KG1 (cell line): Measurements from ENCODE around the gene ATP13A3.

Experiments used
- DNase-seq: peaks from one replicate; lab custom pipeline; 2025; lab: John Stamatoyannopoulos, UW

The ATP13A3 gene

GRCh38 chr3:194392576-194392975 lies 94.2 kb downstream of the ATP13A3 start:
- no peak for DNase-seq

DNA sequence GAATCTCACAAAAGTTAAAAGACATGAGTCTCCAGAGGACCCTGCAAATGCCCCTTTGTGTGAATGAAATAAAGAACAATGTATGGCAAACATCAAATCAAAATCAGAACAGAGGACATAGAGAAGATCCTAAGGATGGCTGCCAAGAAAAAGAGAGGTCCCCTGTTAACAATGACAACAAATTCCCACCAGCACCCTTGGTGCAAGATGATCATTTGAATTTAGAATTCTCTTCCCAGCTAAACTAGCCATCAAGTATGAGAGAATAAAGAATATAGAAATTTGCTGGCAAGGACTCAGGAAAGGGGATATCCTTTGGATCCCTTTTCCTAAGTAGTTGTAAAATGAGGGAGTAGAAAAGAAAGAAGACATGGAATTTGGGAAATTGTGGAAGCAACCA lies 96.0 kb downstream of the ATP13A3 start:
- DNase-seq = no peak

GRCh38 chr3:194389269-194389668 lies 97.5 kb downstream of the ATP13A3 start:
- no peak for DNase-seq

GRCh38 chr3:194387926-194388418 lies 98.8 kb downstream of the ATP13A3 start:
- no peak for DNase-seq

- DNase-seq = no peak
Measured at GRCh38 chr3:194387276-194387675, 99.5 kb downstream of the ATP13A3 start.

GRCh38 chr3:194386648-194387047 lies 100.2 kb downstream of the ATP13A3 start:
- no peak for DNase-seq

DNA sequence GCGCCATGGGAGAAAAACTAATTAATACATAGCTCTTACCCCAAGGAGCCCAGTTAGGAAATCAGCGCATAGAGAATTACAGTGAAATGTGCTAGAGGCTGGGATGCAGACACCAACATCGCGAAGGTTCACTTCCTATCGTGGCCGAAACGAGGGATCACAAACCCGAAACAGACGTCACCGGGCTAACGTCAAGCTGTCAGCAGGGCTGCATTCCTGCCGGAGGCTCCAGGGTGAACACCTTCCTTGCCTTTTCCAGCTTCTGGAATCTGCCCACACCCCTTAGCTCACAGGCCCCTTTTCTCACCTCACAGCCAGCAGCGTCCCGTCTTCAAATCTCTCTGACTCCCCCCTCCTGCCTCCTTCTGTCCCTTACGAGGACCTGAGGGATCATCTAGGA lies 100.7 kb downstream of the ATP13A3 start:
- no peak for DNase-seq

DNA sequence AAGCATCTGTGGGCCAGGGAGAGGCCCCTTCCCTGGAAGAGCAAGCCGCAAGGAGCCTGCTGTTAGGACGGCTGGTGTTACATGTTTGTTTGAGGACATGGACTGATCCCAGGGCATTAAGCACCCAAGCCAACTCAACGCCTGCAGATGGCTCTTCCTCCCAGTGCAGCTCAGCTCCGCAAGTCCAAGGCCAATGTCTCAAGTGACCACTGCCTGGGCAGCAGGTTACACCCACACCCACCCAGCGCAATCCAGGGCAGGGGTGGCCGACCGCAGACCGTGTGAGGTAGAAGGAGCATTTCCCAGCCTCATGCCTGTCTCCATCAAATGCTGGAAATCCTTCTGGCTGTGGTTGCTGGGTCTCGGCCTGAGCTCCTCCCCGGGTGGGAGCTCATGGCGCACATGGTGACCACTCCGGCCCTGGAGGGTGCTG lies 102.2 kb downstream of the ATP13A3 start:
- DNase-seq = no peak

GRCh38 chr3:194384156-194384555 lies 102.6 kb downstream of the ATP13A3 start:
- no peak for DNase-seq

- DNase-seq = no peak
Measured at GRCh38 chr3:194383276-194383940, 103.4 kb downstream of the ATP13A3 start.

DNA sequence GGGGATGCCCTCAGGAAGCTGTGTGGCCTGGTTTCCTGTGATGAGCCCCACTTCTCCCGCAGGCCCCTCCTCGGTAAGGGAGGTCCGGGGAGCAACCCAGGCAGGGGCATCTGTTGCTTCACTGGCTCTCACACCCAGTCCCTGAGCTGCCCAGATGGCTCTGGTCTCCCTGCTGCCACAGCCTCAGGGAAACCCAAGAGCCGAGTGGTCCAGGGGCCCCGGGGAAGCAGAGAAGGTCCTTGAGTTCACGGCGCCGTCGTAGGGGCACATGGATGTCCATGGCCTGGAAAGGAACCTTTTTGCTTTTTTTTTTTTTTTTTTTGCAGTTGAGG lies 103.9 kb downstream of the ATP13A3 start:
- DNase-seq = no peak

DNA sequence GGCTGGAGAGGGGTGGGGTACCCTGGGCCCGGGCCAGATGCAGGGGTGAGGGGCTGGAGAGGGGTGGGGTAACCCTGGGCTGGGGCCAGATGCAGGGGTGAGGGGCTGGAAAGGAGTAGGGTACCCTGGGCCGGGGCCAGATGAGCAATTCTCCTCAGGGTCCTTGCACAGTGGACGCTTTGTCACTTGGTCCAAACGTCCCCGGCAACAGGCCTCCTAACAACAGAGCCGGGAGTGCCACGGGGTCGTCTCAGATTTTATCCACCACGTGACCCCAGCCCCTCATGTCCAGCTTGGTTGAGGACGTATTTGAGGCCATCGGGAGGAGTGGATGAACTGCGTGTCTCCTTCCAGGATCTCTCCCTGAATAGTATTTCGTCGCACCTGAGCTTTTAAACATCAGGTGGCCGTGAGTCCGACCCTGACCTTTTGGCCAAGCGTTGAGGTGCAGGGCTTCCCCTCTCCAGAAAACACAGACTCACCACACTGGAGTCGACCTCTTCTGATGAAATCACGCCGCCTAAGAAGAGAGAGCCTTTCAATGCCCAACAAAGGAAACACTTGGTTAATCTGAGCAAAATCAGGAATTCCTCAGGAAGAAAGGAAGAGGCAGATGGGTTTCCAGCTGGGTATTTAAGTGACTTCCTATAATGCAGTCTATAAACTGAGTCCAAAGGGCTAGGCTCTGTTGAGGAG lies 104.5 kb downstream of the ATP13A3 start:
- DNase-seq = no peak

GRCh38 chr3:194381460-194381875 lies 105.3 kb downstream of the ATP13A3 start:
- no peak for DNase-seq

GRCh38 chr3:194380326-194380725 lies 106.5 kb downstream of the ATP13A3 start:
- DNase-seq = no peak

DNA sequence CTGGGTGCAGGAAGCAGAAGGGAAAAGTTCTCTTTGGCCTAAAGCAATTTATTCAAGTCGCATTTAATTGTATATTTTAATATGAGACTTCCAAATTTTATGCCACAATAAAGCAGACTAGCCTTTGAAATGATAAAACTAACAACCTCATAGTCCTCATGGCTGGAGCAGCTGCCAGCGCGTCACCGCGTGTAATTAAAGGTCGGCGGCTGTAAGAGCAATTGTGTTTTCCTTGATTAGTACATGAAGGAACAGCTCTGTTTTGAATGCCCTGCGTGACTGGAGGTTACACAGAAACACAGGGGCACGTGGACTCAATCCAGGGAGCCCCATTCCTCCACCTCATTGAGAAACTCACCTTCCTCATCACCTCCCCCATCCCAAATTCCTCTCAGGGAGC lies 107.2 kb downstream of the ATP13A3 start:
- DNase-seq = no peak

DNA sequence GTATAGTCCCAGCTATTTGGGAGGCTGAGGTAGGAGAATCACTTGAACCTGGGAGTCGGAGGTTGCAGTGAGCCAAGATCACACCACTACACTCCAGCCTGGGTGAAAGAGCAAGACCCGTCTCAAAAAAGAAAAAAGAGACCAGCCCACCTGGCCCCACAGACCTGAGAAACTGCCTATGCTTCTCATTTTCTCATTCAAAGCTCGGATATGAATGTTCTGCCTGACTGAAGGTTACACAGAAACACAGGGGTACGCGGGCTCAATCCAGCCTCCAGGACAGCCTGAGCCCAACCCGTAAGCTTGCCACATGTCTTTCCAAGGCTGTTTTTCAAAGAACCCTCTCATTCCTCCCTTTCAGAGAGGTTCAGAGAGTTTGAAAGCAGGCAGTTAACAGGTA lies 107.6 kb downstream of the ATP13A3 start:
- no peak for DNase-seq

DNA sequence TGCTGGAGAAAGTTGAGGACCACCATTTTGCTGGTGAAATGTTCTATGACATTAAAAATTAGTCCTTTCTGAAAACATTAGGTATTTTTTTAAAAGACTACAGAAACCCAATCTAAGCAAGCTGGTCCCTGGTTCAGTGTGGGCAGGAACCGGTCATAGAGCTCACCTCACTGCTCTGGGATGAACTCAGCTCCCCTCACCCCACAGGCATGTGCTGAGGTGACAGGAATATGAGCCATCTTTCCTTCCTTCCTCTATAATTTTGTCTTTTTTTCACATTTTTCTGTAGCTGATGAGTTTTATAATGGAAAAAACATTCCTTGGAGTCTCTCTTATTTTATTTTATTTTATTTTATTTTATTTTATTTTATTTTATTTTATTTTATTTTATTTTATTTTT lies 109.1 kb downstream of the ATP13A3 start:
- no peak for DNase-seq

DNA sequence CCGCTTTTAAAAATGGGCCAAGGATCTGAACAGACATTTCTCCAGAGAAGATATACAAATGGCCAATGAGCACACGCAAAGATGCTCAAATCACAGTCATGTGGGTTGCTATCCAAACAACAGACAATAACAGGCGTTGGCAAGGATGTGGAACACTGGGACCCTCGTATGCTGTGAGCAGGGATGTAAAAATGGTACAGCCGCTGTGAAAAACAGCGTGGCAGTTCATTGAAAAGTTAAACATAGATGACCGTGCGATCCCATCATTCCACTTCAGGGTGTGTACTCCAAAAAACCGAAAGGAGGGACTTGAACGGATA lies 110.6 kb downstream of the ATP13A3 start:
- no peak for DNase-seq

DNA sequence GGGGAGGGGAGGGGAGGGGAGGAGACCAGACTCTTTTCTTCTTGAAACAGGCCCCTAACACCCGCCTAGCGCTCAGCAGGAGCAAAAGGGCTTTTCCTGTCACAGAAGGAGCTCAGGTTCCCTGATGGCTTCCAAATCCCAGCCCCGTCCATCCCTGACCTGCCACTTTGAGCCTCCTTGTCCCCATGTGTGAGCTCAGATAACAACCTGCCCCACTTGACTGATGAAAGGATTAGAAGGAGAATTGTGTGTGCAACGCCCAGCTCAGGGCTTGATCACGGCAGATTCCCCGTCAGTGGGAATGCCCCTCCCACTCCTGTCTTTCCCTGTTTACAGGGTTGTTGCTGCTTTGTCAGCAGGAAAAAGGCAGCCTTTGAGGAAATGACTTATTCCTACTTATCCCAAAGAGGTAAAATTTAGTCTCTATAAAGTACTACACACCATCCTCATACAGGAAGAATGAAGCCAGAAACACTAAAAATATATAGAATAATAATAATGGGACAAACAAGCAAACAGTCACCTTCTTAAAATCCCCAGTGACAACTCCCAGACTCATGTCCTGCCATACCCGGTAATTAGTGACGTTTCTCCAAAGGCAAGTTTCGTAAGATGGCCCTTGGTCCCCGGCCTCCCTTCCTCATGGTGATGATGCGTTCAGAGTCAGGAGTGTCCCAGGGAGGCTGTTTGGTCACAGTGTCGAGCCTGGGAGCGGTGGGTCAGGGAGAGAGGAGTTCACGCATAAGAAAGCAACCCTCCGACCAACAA lies 111.1 kb downstream of the ATP13A3 start:
- DNase-seq = no peak

DNA sequence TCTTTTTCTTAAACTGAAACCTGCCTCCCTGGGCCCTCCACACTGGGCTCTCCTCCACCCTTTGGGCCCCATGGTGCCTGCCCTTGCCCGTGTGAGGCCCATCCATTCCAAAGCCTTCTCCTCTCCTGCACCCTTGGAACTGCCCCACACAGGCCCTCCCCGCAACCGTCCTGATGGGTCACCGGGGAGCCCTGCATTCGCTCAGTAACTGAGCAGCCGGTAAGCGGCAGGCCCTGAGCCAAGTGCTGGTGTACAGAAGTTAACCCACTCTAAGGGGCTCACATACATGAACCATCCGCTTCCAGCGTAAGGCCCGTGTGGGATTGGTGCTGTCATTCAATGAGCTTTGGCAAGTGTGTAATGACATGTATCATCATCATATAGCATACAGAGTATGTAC lies 111.9 kb downstream of the ATP13A3 start:
- no peak for DNase-seq

DNA sequence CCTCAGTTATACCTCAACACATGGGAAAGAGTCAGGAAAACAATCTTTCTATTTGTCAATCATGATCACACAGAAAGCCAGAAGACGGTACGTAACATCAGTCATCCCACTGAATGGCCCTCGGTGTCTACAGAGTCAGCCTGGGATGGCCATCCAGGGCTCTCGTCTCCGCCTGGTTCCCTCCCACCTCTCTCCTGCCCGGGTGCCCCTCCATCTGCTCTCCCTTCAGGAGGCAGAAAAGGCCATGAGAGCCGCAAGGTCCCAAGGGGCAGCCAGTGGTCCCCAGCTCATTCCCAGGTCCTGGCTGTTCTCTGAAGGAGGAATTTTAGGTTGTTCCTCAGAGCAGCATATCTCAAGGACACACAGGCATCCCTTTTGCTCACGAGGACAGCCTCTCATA lies 112.9 kb downstream of the ATP13A3 start:
- no peak for DNase-seq

GRCh38 chr3:194373028-194373427 lies 113.8 kb downstream of the ATP13A3 start:
- DNase-seq = no peak

DNA sequence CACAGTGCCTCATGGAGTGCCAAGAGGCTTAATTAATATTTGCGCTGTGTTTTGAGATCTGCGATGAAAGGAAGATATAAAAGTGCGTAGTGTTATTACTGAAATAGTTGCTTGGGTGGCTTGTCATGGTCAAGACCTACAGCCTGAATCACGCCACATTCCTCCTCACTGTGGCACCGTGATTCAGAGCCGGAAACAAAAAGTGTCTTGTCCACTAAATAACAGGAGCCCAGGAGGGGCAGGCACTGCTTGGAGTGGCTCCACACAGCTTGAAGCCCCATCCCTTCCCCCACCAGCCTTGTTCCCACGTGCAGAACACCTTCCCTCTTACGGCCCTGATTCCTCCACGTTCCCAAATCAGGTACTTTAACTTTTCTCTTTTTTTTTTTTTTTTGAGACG lies 116.0 kb downstream of the ATP13A3 start:
- no peak for DNase-seq
